DOHH2 (cell line): Measurements from ENCODE around the gene CTNNBL1.

Source experiments
- H3F3A ChIP-seq: fragments of 200-600 bp; sonication (generic), shearing (Covaris generic); 2 replicates; pipeline ENCODE4 v1.6.0; 2016; ENCODE audit warnings: antibody characterized with exemption, mild to moderate bottlenecking; ENCODE audit not compliant: control insufficient read depth, insufficient read depth
- H3K27ac ChIP-seq: fragments of 200-600 bp; sonication (generic); 2 replicates; pipeline ENCODE4 v1.5.1; 2014; ENCODE audit warnings: low read depth, mild to moderate bottlenecking, low read length, moderate library complexity
- H3K27me3 ChIP-seq: fragments of 200-600 bp; sonication (generic); 2 replicates; pipeline ENCODE4 v1.6.1; 2014; ENCODE audit warnings: mild to moderate bottlenecking, low read length, mixed read lengths; ENCODE audit not compliant: control insufficient read depth
- H3K36me3 ChIP-seq: fragments of 200-600 bp; sonication (generic); 2 replicates; pipeline ENCODE4 v1.6.1; 2014; ENCODE audit warnings: mild to moderate bottlenecking, low read length, moderate library complexity, mixed read lengths; ENCODE audit not compliant: control insufficient read depth
- H3K4me1 ChIP-seq: fragments of 200-600 bp; sonication (generic); 2 replicates; pipeline ENCODE4 v1.6.1; 2014; ENCODE audit warnings: mild to moderate bottlenecking, low read length, mixed read lengths; ENCODE audit not compliant: control insufficient read depth
- H3K4me2 ChIP-seq: fragments of 200-600 bp; sonication (generic); 2 replicates; pipeline ENCODE4 v1.6.0; 2014; ENCODE audit warnings: mild to moderate bottlenecking, low read length, moderate library complexity
- H3K4me3 ChIP-seq: fragments of 200-600 bp; sonication (generic); 2 replicates; pipeline ENCODE4 v1.5.1; 2014; ENCODE audit warnings: mild to moderate bottlenecking, low read length, mixed read lengths
- H3K79me2 ChIP-seq: fragments of 200-600 bp; sonication (generic); 2 replicates; pipeline ENCODE4 v1.6.1; 2014; ENCODE audit warnings: mild to moderate bottlenecking, low read length, mixed read lengths; ENCODE audit not compliant: control insufficient read depth
- H3K9me2 ChIP-seq: fragments of 200-600 bp; sonication (generic); replicated peaks from 2 replicates; pipeline ENCODE4 v1.6.1; 2014; ENCODE audit warnings: mild to moderate bottlenecking, low read length, mixed read lengths; ENCODE audit not compliant: control insufficient read depth
- H3K9me3 ChIP-seq: fragments of 200-600 bp; sonication (generic); 2 replicates; pipeline ENCODE4 v1.6.1; 2014; ENCODE audit warnings: antibody characterized with exemption, low read length, mixed read lengths; ENCODE audit not compliant: control insufficient read depth, insufficient read depth
- H4K20me1 ChIP-seq: fragments of 200-600 bp; sonication (generic); 2 replicates; pipeline ENCODE4 v1.6.0; 2014; ENCODE audit warnings: low read depth, mild to moderate bottlenecking, antibody characterized with exemption, low read length, moderate library complexity; ENCODE audit not compliant: control insufficient read depth, insufficient read depth
- EZH2phosphoT487 ChIP-seq: fragments of 200-600 bp; sonication (generic); IDR thresholded peaks from 2 replicates; pipeline ENCODE4 v1.6.1; 2017; ENCODE audit warnings: borderline replicate concordance, mild to moderate bottlenecking, antibody characterized with exemption, low read length, moderate library complexity, mixed read lengths
- TF ChIP-seq, protein P1 (sequence below): fragments of 200-600 bp; sonication (generic); IDR thresholded peaks from one replicate; pipeline ENCODE4 v1.5.1; 2014; ENCODE audit warnings: antibody characterized with exemption, mild to moderate bottlenecking, low read depth, low read length; ENCODE audit not compliant: poor library complexity, severe bottlenecking

Gene CTNNBL1

DNA sequence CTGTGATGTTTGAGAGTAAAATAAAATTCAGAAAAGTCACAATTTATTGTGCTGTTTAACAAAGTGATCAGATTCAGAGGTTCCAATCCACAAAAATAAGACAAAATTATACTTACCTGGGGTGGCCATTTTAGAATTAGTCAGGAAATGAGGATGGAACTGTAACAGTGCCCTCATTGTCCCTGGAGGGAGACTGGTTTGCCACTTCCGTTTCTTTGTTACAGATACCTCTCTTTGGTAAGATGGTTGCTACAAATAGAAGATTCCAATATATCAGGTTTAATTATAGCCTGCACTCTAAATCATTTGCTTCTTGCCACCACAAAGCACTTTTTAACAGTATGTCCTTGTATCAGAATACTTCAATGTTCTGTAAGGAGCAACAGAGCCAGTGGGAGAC is 95.6 kb downstream of the CTNNBL1 start:
- Histone ChIP-seq H3K36me3 (peaks cover 27% of the 10 kb centered on the region), H3K27ac (no peak overlapping the region), H3F3A (no peaks in the 10 kb centered on the region), H3K79me2 (no peaks in the 10 kb centered on the region), H3K4me1 (peaks cover 9% of the 10 kb centered on the region), H3K4me3 (no peak overlapping the region), H3K27me3 (no peaks in the 10 kb centered on the region), H3K9me2 (no peaks in the 10 kb centered on the region), H4K20me1 (no peaks in the 10 kb centered on the region), H3K4me2 (no peak overlapping the region), H3K9me3 (no peaks in the 10 kb centered on the region)
- no peak for TF ChIP-seq EZH2phosphoT487
- TF ChIP-seq, protein P1, sequence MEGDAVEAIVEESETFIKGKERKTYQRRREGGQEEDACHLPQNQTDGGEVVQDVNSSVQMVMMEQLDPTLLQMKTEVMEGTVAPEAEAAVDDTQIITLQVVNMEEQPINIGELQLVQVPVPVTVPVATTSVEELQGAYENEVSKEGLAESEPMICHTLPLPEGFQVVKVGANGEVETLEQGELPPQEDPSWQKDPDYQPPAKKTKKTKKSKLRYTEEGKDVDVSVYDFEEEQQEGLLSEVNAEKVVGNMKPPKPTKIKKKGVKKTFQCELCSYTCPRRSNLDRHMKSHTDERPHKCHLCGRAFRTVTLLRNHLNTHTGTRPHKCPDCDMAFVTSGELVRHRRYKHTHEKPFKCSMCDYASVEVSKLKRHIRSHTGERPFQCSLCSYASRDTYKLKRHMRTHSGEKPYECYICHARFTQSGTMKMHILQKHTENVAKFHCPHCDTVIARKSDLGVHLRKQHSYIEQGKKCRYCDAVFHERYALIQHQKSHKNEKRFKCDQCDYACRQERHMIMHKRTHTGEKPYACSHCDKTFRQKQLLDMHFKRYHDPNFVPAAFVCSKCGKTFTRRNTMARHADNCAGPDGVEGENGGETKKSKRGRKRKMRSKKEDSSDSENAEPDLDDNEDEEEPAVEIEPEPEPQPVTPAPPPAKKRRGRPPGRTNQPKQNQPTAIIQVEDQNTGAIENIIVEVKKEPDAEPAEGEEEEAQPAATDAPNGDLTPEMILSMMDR, result no peak

DNA sequence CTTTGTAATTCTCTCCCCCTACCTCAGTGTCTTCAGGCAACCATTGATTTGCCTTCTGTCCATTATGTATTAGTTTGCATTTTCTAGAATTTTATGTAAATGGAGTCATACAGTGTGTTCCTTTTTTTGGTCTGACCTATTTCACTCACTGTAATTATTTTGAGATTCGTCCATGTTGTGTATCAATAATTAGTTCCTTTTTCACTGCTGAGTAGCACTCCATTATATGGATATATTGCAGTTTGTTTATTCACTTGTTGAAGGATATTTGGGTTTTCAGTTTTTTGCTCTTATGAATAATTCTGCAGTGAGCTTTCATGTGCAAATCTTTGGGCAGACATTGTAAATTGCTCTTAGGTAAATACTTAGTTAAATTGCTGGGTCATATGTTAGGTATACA is 97.1 kb downstream of the CTNNBL1 start:
- Histone ChIP-seq H3K27me3 (no peaks in the 10 kb centered on the region), H3K36me3 (peaks cover 27% of the 10 kb centered on the region)
- TF ChIP-seq, protein P1, result no peak
- no peak for TF ChIP-seq EZH2phosphoT487

DNA sequence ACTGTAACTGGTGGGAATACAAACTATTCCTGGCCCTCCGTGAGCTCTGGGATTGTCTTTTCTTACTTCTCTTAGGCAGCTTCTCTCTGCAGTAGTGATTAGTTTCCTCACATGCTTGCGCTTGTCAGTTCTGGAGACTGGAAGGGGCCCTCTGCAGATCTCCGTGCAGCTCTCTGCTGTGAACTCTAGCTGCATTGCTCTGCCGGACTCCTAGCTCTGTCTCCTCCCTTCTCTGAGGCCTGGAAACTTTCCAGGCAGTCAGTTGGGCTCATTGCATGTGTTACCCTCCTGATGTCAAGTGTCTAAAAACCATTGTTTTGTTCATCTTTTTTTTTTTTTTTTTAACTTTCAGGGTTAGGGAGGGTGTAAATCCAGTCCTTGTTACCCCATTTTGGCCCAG is 102.3 kb downstream of the CTNNBL1 start:
- Histone ChIP-seq H3K4me1 (no peaks in the 10 kb centered on the region), H3K4me3 (no peak overlapping the region), H3K4me2 (no peak overlapping the region), H3K27me3 (no peaks in the 10 kb centered on the region), H3K79me2 (no peaks in the 10 kb centered on the region), H3K9me3 (no peaks in the 10 kb centered on the region), H3K27ac (no peak overlapping the region), H3K9me2 (no peaks in the 10 kb centered on the region), H4K20me1 (no peaks in the 10 kb centered on the region), H3K36me3 (peaks cover 8% of the 10 kb centered on the region), H3F3A (no peaks in the 10 kb centered on the region)
- TF ChIP-seq, protein P1, result no peak
- no peak for TF ChIP-seq EZH2phosphoT487

More for the DNA sequence above, 97.1 kb downstream of the CTNNBL1 start:
- H3K79me2 ChIP-seq, result no peaks in the 10 kb centered on the region
- no peak overlapping the region for H3K4me2 ChIP-seq
- H3K9me3 ChIP-seq, result no peaks in the 10 kb centered on the region
- no peaks in the 10 kb centered on the region for H4K20me1 ChIP-seq
- no peak overlapping the region for H3K4me3 ChIP-seq
- H3K27ac ChIP-seq, result no peak overlapping the region
- no peaks in the 10 kb centered on the region for H3F3A ChIP-seq
- no peaks in the 10 kb centered on the region for H3K9me2 ChIP-seq
- peaks cover 9% of the 10 kb centered on the region for H3K4me1 ChIP-seq
